Liver (tissue), 9 donors: Measurements from ENCODE around the gene APCS. TPM values are rescaled to one million over a fixed set of nuclear protein-coding genes. Genes with fewer than 3 reads are reported as not detected.

Experiments
- DNase-seq: peaks from one replicate; pipeline ENCODE4 v3.0.0-alpha.2; 2017; ENCODE audit warnings: low spot score
- H3K27ac ChIP-seq, 2 donors: one replicate each; pipeline ENCODE4 v1.7.0; 2013; ENCODE audit warnings: inconsistent platforms in 2 of 2, low read length in 2 of 2, control low read depth in 1 of 2, low read depth in 1 of 2, mild to moderate bottlenecking in 1 of 2
- H3K27me3 ChIP-seq, 4 donors: one replicate each; pipeline versions ENCODE4 v1.6.1 to v1.7.0; 2013; ENCODE audit warnings: low read length in 3 of 4, inconsistent platforms in 1 of 4, mild to moderate bottlenecking in 1 of 4, moderate library complexity in 1 of 4; ENCODE audit not compliant: control insufficient read depth in 4 of 4, insufficient read depth in 4 of 4
- H3K36me3 ChIP-seq, 4 donors: one replicate each; pipeline versions ENCODE4 v1.6.1 to v1.7.0; 2013; ENCODE audit warnings: low read length in 3 of 4, mild to moderate bottlenecking in 3 of 4, low read depth in 1 of 4, moderate library complexity in 1 of 4; ENCODE audit not compliant: control insufficient read depth in 4 of 4, insufficient read depth in 3 of 4
- H3K4me1 ChIP-seq, 4 donors: one replicate each; pipeline versions ENCODE4 v1.6.1 to v1.7.0; 2013; ENCODE audit warnings: low read length in 3 of 4, mild to moderate bottlenecking in 3 of 4, moderate library complexity in 1 of 4; ENCODE audit not compliant: control insufficient read depth in 4 of 4, insufficient read depth in 4 of 4
- H3K4me3 ChIP-seq, 3 donors: one replicate each; pipeline versions ENCODE4 v1.6.1 to v1.7.0; 2013; ENCODE audit warnings: low read length in 3 of 3, control low read depth in 1 of 3, low read depth in 1 of 3, mild to moderate bottlenecking in 1 of 3
- H3K9ac ChIP-seq, 2 donors: one replicate each; pipeline ENCODE4 v1.7.0; 2013; ENCODE audit warnings: low read length in 2 of 2, mild to moderate bottlenecking in 2 of 2, moderate library complexity in 2 of 2, control low read depth in 1 of 2, low read depth in 1 of 2
- H3K9me3 ChIP-seq, 4 donors: one replicate each; pipeline versions ENCODE4 v1.6.1 to v1.7.0; 2013; ENCODE audit warnings: low read length in 3 of 4; ENCODE audit not compliant: control insufficient read depth in 4 of 4
- EGR1 ChIP-seq, 2 donors: IDR thresholded peaks; 2 replicates each; pipeline ENCODE4 v1.6.1; 2016 to 2018; ENCODE audit warnings: antibody characterized with exemption in 2 of 2, low read depth in 2 of 2
- FOXA1 ChIP-seq: IDR thresholded peaks from 2 replicates; pipeline ENCODE4 v1.6.1; 2016; ENCODE audit warnings: antibody characterized with exemption
- FOXA2 ChIP-seq: IDR thresholded peaks from 2 replicates; pipeline ENCODE4 v1.6.1; 2016; ENCODE audit warnings: antibody characterized with exemption
- GABPA ChIP-seq, 2 donors: IDR thresholded peaks in 1 of 2; conservative IDR thresholded peaks in 1 of 2; 2 replicates each; pipeline ENCODE4 v1.6.1; 2016; ENCODE audit warnings: antibody characterized with exemption in 2 of 2, mild to moderate bottlenecking in 1 of 2, moderate library complexity in 1 of 2
- HNF4A ChIP-seq, 2 donors: conservative IDR thresholded peaks; 2 replicates each; pipeline ENCODE4 v1.6.1; 2016; ENCODE audit warnings: antibody characterized with exemption in 2 of 2, mild to moderate bottlenecking in 2 of 2
- HNF4G ChIP-seq: IDR thresholded peaks from 2 replicates; pipeline ENCODE4 v1.6.1; 2016; ENCODE audit warnings: antibody characterized with exemption
- JUND ChIP-seq, 2 donors: IDR thresholded peaks; 2 replicates each; pipeline ENCODE4 v1.6.1; 2016; ENCODE audit warnings: antibody characterized with exemption in 2 of 2
- NR2F2 ChIP-seq: IDR thresholded peaks from 2 replicates; pipeline ENCODE4 v1.6.1; 2016; ENCODE audit warnings: antibody characterized with exemption
- RAD21 ChIP-seq, 2 donors: IDR thresholded peaks; 2 replicates each; pipeline ENCODE4 v1.6.1; 2016; ENCODE audit warnings: antibody characterized with exemption in 2 of 2, mild to moderate bottlenecking in 2 of 2
- RXRA ChIP-seq, 2 donors: IDR thresholded peaks; 2 replicates each; pipeline ENCODE4 v1.6.1; 2017 to 2018; ENCODE audit warnings: antibody characterized with exemption in 2 of 2, mild to moderate bottlenecking in 1 of 2
- SP1 ChIP-seq: IDR thresholded peaks from 2 replicates; pipeline ENCODE4 v1.6.1; 2018; ENCODE audit warnings: antibody characterized with exemption, mild to moderate bottlenecking
- TAF1 ChIP-seq: conservative IDR thresholded peaks from 2 replicates; pipeline ENCODE4 v1.6.1; 2016; ENCODE audit warnings: antibody characterized with exemption, mild to moderate bottlenecking
- YY1 ChIP-seq: IDR thresholded peaks from 2 replicates; pipeline ENCODE4 v1.6.1; 2016; ENCODE audit warnings: antibody characterized with exemption, mild to moderate bottlenecking
- WGBS: extraction: QIAGEN DNeasy Blood & Tissue Kit; methylation state at CpG from one replicate; pipeline ENCODE4 v1.1.7; 2013; 5-methylcytosine and 5-hydroxymethylcytosine counted together
- polyA plus RNA-seq, 2 donors: library from polyadenylated mRNA; stranded (reverse) in 1 of 2; unstranded in 1 of 2; fragments of 200-250 nt in 1 of 2; fragments of >200 nt in 1 of 2; fragmentation: Nextera tagmentation in 1 of 2; extraction: Ambion mirVana in 1 of 2; gene quantifications; one replicate each; pipeline versions ENCODE4 v1.2.1 to v1.2.3, GENCODE V29; 2013 to 2015
- total RNA-seq, 2 donors: library from RNA; depleted of rRNA; stranded (reverse); fragments of >200 nt; gene quantifications; one replicate each; pipeline ENCODE4 v1.2.3, GENCODE V29; 2014
- TF ChIP-seq, protein P1 (sequence below): fragments of 150-350 bp; IDR thresholded peaks from 2 replicates; pipeline ENCODE4 v1.5.1; 2017; ENCODE audit warnings: improper control_type of control experiment, low read depth, low read length; ENCODE audit not compliant: missing input control
- TF ChIP-seq, protein P2 (sequence below): IDR thresholded peaks from 2 replicates; pipeline ENCODE4 v1.6.1; 2016; ENCODE audit warnings: antibody characterized with exemption
- TF ChIP-seq, protein P3 (sequence below): IDR thresholded peaks from 2 replicates; pipeline ENCODE4 v1.6.1; 2016; ENCODE audit warnings: antibody characterized with exemption
- TF ChIP-seq, protein P4 (sequence below): IDR thresholded peaks from 2 replicates; pipeline ENCODE4 v1.6.1; 2016; ENCODE audit warnings: antibody characterized with exemption
- TF ChIP-seq, protein P5 (sequence below): IDR thresholded peaks from 2 replicates; pipeline ENCODE4 v1.6.1; 2016; ENCODE audit warnings: antibody characterized with exemption, mild to moderate bottlenecking
- donor health status: healthy.
- donor health status: healthy.
- donor health status: healthy.
- donor health status: healthy.
- donor health status: healthy.

The APCS gene
- total and polyA plus RNA-seq, 4 donors, result 162 to 5,859 (median 1,877) TPM

DNA sequence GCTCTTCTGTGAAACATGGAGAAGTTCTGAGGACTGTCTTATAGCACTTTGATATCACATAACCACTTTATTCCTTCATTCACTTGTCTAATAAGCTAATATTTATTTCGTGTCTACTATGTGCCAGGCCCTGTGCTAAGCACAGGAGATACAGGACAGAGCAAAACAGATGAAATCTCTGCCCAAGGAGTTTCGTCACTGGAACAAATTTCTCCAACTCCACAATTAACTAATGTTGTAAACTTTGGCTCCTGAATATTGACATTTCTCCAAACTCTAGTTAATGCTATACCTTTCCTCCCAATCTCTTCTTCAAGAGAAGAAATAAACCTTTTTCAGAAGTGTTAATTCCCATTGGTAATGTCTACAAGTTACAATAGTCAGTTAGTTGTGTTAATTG, 27.0 kb upstream of the APCS start:
- Histone ChIP-seq H3K4me1 (peaks cover 13 to 53% (median 32%) of the 10 kb centered on the region in 4 donors), H3K9ac (no peak overlapping the region), H3K36me3 (no peaks in the 10 kb centered on the region), H3K27me3 (no peaks in the 10 kb centered on the region), H3K4me3 (no peak overlapping the region), H3K27ac (peak overlapping the region; percentile 63 to 87), H3K9me3 (no peaks in the 10 kb centered on the region)
- no peak for DNase-seq
- TF ChIP-seq SP1 (peak; percentile 75), JUND (IDR thresholded peaks at IDR 0.05) (peak; percentile 30 to 74), FOXA1 (no peak), RXRA (IDR thresholded peaks at IDR 0.05) (peak; percentile 51 to 84), GABPA (IDR thresholded peaks at IDR 0.05 in 1 of 2, conservative IDR thresholded peaks at IDR 0.05 in 1 of 2) (no peak), YY1 (peak; percentile 50), RAD21 (IDR thresholded peaks at IDR 0.05) (peak; percentile 57 to 58), NR2F2 (no peak), HNF4A (conservative IDR thresholded peaks at IDR 0.05) (peak; percentile 80 to 83), EGR1 (IDR thresholded peaks at IDR 0.05; ENCODE audit: low read depth in 2 of 2) (peak in 1 of 2 donors; percentile 65), FOXA2 (peak; percentile 71), TAF1 (no peak), HNF4G (no peak)
- TF ChIP-seq, protein P1, sequence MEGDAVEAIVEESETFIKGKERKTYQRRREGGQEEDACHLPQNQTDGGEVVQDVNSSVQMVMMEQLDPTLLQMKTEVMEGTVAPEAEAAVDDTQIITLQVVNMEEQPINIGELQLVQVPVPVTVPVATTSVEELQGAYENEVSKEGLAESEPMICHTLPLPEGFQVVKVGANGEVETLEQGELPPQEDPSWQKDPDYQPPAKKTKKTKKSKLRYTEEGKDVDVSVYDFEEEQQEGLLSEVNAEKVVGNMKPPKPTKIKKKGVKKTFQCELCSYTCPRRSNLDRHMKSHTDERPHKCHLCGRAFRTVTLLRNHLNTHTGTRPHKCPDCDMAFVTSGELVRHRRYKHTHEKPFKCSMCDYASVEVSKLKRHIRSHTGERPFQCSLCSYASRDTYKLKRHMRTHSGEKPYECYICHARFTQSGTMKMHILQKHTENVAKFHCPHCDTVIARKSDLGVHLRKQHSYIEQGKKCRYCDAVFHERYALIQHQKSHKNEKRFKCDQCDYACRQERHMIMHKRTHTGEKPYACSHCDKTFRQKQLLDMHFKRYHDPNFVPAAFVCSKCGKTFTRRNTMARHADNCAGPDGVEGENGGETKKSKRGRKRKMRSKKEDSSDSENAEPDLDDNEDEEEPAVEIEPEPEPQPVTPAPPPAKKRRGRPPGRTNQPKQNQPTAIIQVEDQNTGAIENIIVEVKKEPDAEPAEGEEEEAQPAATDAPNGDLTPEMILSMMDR, result no peak
- TF ChIP-seq, protein P2, sequence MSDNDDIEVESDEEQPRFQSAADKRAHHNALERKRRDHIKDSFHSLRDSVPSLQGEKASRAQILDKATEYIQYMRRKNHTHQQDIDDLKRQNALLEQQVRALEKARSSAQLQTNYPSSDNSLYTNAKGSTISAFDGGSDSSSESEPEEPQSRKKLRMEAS, result peak; percentile 80
- TF ChIP-seq, protein P3, sequence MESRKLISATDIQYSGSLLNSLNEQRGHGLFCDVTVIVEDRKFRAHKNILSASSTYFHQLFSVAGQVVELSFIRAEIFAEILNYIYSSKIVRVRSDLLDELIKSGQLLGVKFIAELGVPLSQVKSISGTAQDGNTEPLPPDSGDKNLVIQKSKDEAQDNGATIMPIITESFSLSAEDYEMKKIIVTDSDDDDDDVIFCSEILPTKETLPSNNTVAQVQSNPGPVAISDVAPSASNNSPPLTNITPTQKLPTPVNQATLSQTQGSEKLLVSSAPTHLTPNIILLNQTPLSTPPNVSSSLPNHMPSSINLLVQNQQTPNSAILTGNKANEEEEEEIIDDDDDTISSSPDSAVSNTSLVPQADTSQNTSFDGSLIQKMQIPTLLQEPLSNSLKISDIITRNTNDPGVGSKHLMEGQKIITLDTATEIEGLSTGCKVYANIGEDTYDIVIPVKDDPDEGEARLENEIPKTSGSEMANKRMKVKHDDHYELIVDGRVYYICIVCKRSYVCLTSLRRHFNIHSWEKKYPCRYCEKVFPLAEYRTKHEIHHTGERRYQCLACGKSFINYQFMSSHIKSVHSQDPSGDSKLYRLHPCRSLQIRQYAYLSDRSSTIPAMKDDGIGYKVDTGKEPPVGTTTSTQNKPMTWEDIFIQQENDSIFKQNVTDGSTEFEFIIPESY, result peak; percentile 58
- TF ChIP-seq, protein P4, sequence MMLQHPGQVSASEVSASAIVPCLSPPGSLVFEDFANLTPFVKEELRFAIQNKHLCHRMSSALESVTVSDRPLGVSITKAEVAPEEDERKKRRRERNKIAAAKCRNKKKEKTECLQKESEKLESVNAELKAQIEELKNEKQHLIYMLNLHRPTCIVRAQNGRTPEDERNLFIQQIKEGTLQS, result peak; percentile 90
- TF ChIP-seq, protein P5, sequence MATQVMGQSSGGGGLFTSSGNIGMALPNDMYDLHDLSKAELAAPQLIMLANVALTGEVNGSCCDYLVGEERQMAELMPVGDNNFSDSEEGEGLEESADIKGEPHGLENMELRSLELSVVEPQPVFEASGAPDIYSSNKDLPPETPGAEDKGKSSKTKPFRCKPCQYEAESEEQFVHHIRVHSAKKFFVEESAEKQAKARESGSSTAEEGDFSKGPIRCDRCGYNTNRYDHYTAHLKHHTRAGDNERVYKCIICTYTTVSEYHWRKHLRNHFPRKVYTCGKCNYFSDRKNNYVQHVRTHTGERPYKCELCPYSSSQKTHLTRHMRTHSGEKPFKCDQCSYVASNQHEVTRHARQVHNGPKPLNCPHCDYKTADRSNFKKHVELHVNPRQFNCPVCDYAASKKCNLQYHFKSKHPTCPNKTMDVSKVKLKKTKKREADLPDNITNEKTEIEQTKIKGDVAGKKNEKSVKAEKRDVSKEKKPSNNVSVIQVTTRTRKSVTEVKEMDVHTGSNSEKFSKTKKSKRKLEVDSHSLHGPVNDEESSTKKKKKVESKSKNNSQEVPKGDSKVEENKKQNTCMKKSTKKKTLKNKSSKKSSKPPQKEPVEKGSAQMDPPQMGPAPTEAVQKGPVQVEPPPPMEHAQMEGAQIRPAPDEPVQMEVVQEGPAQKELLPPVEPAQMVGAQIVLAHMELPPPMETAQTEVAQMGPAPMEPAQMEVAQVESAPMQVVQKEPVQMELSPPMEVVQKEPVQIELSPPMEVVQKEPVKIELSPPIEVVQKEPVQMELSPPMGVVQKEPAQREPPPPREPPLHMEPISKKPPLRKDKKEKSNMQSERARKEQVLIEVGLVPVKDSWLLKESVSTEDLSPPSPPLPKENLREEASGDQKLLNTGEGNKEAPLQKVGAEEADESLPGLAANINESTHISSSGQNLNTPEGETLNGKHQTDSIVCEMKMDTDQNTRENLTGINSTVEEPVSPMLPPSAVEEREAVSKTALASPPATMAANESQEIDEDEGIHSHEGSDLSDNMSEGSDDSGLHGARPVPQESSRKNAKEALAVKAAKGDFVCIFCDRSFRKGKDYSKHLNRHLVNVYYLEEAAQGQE, result peak; percentile 64
- WGBS, result 22% methylated on average over 2 of the region's 2 CpGs
